AG09319 (cell line): ENCODE results near the gene GPR146.

Source experiments
- DNase-seq: peaks from one replicate; pipeline ENCODE4 v3.0.0-alpha.2; 2010; ENCODE audit warnings: low read depth; ENCODE audit errors: extremely low read depth
- CTCF ChIP-seq: IDR thresholded peaks from 2 replicates; pipeline ENCODE4 v1.5.1; 2011; ENCODE audit warnings: low read depth, mild to moderate bottlenecking, inconsistent platforms, low read length, moderate library complexity

The GPR146 gene

GRCh38 chr7:1099637-1100036, 55.3 kb downstream of the GPR146 start:
- no peak for DNase-seq
- no peak for TF ChIP-seq CTCF

GRCh38 chr7:1100386-1100785, 56.0 kb downstream of the GPR146 start:
- no peak for TF ChIP-seq CTCF
- no peak for DNase-seq

GRCh38 chr7:1100834-1101562, 56.7 kb downstream of the GPR146 start:
- no peak for TF ChIP-seq CTCF
- no peak for DNase-seq

- TF ChIP-seq CTCF: no peak
- no peak for DNase-seq
These were observed 57.5 kb downstream of the GPR146 start for GRCh38 chr7:1101563-1102431.

GRCh38 chr7:1103009-1103788, 58.9 kb downstream of the GPR146 start:
- no peak for DNase-seq
- TF ChIP-seq CTCF: no peak

GRCh38 chr7:1103789-1104515, 59.6 kb downstream of the GPR146 start:
- TF ChIP-seq CTCF: no peak
- no peak for DNase-seq
